Measurements from ENCODE around the gene AKAP13.

- TF ChIP-seq EZH2phosphoT487 (IDR thresholded peaks at IDR 0.05; ENCODE audit: low read depth) (no peak), CTCF (IDR thresholded peaks at IDR 0.05; ENCODE audit: low read depth, low read length) (no peak)
Observed at GRCh38 chr15:85491691-85492090, 111.3 kb downstream of the AKAP13 start.

Measured in OCI-LY3 (cell line).